ENCODE measurements around the gene RRAGC. TPM values are rescaled to one million over a fixed set of nuclear protein-coding genes. Genes with fewer than 3 reads are reported as not detected.

The RRAGC gene
- total RNA-seq, 5 donors from 2014 or later (not counting 1 experiment from before 2014, with no cell fraction given): 14.8 to 22.1 (median 18.8) TPM

DNA sequence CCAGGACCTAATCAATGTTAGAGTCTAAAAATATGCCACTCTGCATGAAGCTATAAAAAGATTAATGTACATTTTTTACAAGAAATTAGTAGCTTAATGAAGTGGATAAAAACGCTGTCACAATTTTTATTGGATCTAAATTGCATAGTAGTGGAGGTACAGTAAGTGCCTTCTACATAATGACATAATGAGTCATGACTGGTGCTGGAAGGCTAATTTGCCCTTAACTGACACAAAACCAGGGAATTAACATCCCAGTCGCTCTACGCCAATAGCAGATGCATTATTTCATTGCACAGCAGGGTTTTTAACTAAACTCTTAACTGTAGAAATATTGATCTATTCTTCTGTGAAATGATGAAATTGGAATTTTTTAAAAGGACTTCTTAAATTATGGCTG, 33.3 kb downstream of the RRAGC start:
- Histone ChIP-seq H3K4me3 (ENCODE audit: control insufficient read depth in 1 of 2, extremely low read depth in 1 of 2, low read length in 1 of 2) (no peak overlapping the region), H3K9me3 (no peaks in the 10 kb centered on the region), H3K27me3 (replicated peaks in 1 of 2; ENCODE audit: control insufficient read depth in 2 of 2, extremely low read depth in 1 of 2, insufficient read depth in 2 of 2, low read length in 1 of 2) (peaks cover 0 to 31% of the 10 kb centered on the region in 2 experiments), H3K27ac (ENCODE audit: low read length) (no peak overlapping the region), H3K36me3 (ENCODE audit: control insufficient read depth in 2 of 2, extremely low read depth in 1 of 2, insufficient read depth in 1 of 2, low read length in 1 of 2) (no peaks in the 10 kb centered on the region), H3K4me1 (ENCODE audit: control insufficient read depth in 1 of 2, extremely low read depth in 1 of 2, insufficient read depth in 2 of 2, low read length in 2 of 2) (no peaks in the 10 kb centered on the region)
- Mint-ChIP-seq H3K9me3 (no peaks in the 10 kb centered on the region), H3K4me1 (no peaks in the 10 kb centered on the region), H3K27ac (no peak overlapping the region), H3K27me3 (peaks cover 41 to 44% of the 10 kb centered on the region in 2 donors), H3K36me3 (no peaks in the 10 kb centered on the region), H3K4me3 (no peak overlapping the region)
- POLR2A ChIA-PET: no interaction called here
- WGBS (ENCODE audit: insufficient coverage): no CpG with 5 or more reads among the region's 3 CpGs
- no peak for DNase-seq
- ATAC-seq (replicated peaks in 1 of 4): no peak
- CTCF ChIA-PET: interaction anchor here in 1 of 2 donors (0.5 kb wide), 1 partner anchor 836 kb away, joined by 3 read pairs; no protein-coding TSS in a partner anchor

DNA sequence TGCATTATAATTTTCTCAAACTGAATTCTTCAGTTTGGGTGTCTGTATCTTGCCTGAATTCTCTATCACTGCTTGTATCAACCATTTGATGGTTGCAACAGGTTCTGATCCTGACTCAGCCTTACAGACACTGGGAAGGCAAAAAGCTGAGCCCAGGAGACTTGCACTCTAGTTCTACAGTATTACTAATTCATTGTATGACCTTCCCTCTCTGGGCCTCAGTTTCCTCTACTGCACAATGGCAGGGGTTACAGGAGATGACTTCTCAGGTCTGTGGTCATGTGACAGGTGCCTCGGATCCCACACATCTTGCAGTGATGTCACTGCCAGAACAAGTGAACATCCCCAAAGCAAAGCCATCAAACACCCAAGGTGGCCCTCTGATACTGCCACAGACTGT, 38.7 kb downstream of the RRAGC start:
- DNase-seq: no peak
- peaks cover 0 to 17% (median 16%) of the 10 kb centered on the region in 3 donors for H3K4me1 Mint-ChIP-seq
- no peak for ATAC-seq (replicated peaks in 1 of 4)
- Histone ChIP-seq H3K36me3 (ENCODE audit: control insufficient read depth in 2 of 2, extremely low read depth in 1 of 2, insufficient read depth in 1 of 2, low read length in 1 of 2) (no peaks in the 10 kb centered on the region), H3K27me3 (replicated peaks in 1 of 2; ENCODE audit: control insufficient read depth in 2 of 2, extremely low read depth in 1 of 2, insufficient read depth in 2 of 2, low read length in 1 of 2) (peaks cover 4 to 64% of the 10 kb centered on the region in 2 experiments), H3K4me3 (ENCODE audit: control insufficient read depth in 1 of 2, extremely low read depth in 1 of 2, low read length in 1 of 2) (no peak overlapping the region), H3K27ac (ENCODE audit: low read length) (no peak overlapping the region), H3K9me3 (no peaks in the 10 kb centered on the region), H3K4me1 (ENCODE audit: control insufficient read depth in 1 of 2, extremely low read depth in 1 of 2, insufficient read depth in 2 of 2, low read length in 2 of 2) (peaks cover 0 to 22% of the 10 kb centered on the region in 2 experiments)
- peaks cover 52 to 60% of the 10 kb centered on the region in 2 donors for H3K27me3 Mint-ChIP-seq
- ChIA-PET CTCF (interaction anchor here in 1 of 2 donors (0.6 kb wide), 1 partner anchor 74 kb away, joined by 3 read pairs; no protein-coding TSS in a partner anchor), POLR2A (no interaction called here)
- H3K36me3 Mint-ChIP-seq: no peaks in the 10 kb centered on the region
- no peaks in the 10 kb centered on the region for H3K9me3 Mint-ChIP-seq
- 29% methylated on average over 1 of the region's 1 CpG for WGBS (ENCODE audit: insufficient coverage)
- no peak overlapping the region for H3K4me3 Mint-ChIP-seq
- no peak overlapping the region for H3K27ac Mint-ChIP-seq

DNA sequence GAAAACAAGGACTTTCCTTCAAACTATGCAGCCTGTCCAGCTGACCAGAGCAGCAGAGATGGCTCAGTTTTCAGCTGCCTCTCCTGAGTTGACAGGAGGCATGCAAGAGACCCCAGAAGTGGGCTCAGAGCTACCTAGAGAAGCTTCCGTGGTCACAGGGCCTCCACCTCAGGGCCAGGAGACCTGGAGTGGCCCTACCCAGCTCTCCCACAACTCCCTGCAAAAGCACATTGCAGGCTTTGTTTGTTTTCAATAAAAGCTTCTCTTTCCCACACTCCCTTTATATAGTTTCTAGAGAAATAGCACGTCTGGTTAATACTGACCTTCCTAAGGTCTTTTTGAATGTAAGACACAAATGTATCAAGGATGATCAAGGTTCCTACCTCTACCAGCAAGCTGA, 40.1 kb downstream of the RRAGC start:
- Histone ChIP-seq H3K9me3 (no peaks in the 10 kb centered on the region), H3K27ac (ENCODE audit: low read length) (no peak overlapping the region), H3K4me1 (ENCODE audit: control insufficient read depth in 1 of 2, extremely low read depth in 1 of 2, insufficient read depth in 2 of 2, low read length in 2 of 2) (peaks cover 0 to 23% of the 10 kb centered on the region in 2 experiments), H3K27me3 (replicated peaks in 1 of 2; ENCODE audit: control insufficient read depth in 2 of 2, extremely low read depth in 1 of 2, insufficient read depth in 2 of 2, low read length in 1 of 2) (peaks cover 6 to 62% of the 10 kb centered on the region in 2 experiments), H3K36me3 (ENCODE audit: control insufficient read depth in 2 of 2, extremely low read depth in 1 of 2, insufficient read depth in 1 of 2, low read length in 1 of 2) (no peaks in the 10 kb centered on the region), H3K4me3 (ENCODE audit: control insufficient read depth in 1 of 2, extremely low read depth in 1 of 2, low read length in 1 of 2) (no peak overlapping the region)
- no peak for ATAC-seq (replicated peaks in 1 of 4)
- peaks cover 0 to 22% (median 20%) of the 10 kb centered on the region in 3 donors for H3K4me1 Mint-ChIP-seq
- WGBS (ENCODE audit: insufficient coverage): 86% methylated on average over 1 of the region's 2 CpGs
- H3K27ac Mint-ChIP-seq: no peak overlapping the region
- CTCF ChIA-PET: no interaction called here
- H3K36me3 Mint-ChIP-seq: no peaks in the 10 kb centered on the region
- H3K4me3 Mint-ChIP-seq: peak overlapping the region in 1 of 3 donors; percentile 46
- H3K9me3 Mint-ChIP-seq: no peaks in the 10 kb centered on the region
- POLR2A ChIA-PET: interaction anchor here in 1 of 2 donors (0.6 kb wide), 1 partner anchor 1364 kb away, joined by 4 read pairs; no protein-coding TSS in a partner anchor
- DNase-seq: no peak
- H3K27me3 Mint-ChIP-seq: peaks cover 56 to 61% of the 10 kb centered on the region in 2 donors

DNA sequence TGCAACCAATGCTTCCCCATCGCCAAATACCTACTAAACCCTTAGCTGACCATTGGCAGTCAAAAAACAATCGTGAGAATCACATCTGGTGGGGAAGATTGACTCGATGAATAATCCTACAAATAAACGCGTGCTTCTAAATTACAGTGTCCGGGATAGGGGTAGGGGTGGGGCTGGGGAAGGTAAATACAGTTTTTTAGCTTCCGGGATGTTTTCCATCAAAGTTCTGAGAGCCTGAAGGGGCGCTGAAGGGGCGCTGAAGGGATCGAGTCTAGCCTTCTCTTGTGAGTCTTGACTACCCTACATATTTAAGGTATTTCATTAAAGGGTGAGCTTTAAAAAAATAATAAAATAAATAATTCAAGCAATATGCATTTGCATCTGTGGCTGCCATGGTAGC, 40.5 kb downstream of the RRAGC start:
- Histone ChIP-seq H3K27ac (ENCODE audit: low read length) (no peak overlapping the region), H3K27me3 (replicated peaks in 1 of 2; ENCODE audit: control insufficient read depth in 2 of 2, extremely low read depth in 1 of 2, insufficient read depth in 2 of 2, low read length in 1 of 2) (peaks cover 7 to 62% of the 10 kb centered on the region in 2 experiments), H3K4me3 (ENCODE audit: control insufficient read depth in 1 of 2, extremely low read depth in 1 of 2, low read length in 1 of 2) (no peak overlapping the region), H3K4me1 (ENCODE audit: control insufficient read depth in 1 of 2, extremely low read depth in 1 of 2, insufficient read depth in 2 of 2, low read length in 2 of 2) (peaks cover 0 to 23% of the 10 kb centered on the region in 2 experiments), H3K36me3 (ENCODE audit: control insufficient read depth in 2 of 2, extremely low read depth in 1 of 2, insufficient read depth in 1 of 2, low read length in 1 of 2) (no peaks in the 10 kb centered on the region), H3K9me3 (no peaks in the 10 kb centered on the region)
- DNase-seq (no peak), ATAC-seq (replicated peaks in 1 of 4) (no peak)
- peak overlapping the region in 1 of 3 donors; percentile 46 for H3K4me3 Mint-ChIP-seq
- peaks cover 0 to 22% (median 20%) of the 10 kb centered on the region in 3 donors for H3K4me1 Mint-ChIP-seq
- no peak overlapping the region for H3K27ac Mint-ChIP-seq
- ChIA-PET POLR2A (interaction anchor here in 1 of 2 donors (0.6 kb wide), 1 partner anchor 1016 kb away, joined by 3 read pairs; no protein-coding TSS in a partner anchor), CTCF (no interaction called here)
- H3K9me3 Mint-ChIP-seq: no peaks in the 10 kb centered on the region
- H3K27me3 Mint-ChIP-seq: peaks cover 57 to 63% of the 10 kb centered on the region in 2 donors
- 20% methylated on average over 3 of the region's 10 CpGs for WGBS (ENCODE audit: insufficient coverage)
- no peaks in the 10 kb centered on the region for H3K36me3 Mint-ChIP-seq

DNA sequence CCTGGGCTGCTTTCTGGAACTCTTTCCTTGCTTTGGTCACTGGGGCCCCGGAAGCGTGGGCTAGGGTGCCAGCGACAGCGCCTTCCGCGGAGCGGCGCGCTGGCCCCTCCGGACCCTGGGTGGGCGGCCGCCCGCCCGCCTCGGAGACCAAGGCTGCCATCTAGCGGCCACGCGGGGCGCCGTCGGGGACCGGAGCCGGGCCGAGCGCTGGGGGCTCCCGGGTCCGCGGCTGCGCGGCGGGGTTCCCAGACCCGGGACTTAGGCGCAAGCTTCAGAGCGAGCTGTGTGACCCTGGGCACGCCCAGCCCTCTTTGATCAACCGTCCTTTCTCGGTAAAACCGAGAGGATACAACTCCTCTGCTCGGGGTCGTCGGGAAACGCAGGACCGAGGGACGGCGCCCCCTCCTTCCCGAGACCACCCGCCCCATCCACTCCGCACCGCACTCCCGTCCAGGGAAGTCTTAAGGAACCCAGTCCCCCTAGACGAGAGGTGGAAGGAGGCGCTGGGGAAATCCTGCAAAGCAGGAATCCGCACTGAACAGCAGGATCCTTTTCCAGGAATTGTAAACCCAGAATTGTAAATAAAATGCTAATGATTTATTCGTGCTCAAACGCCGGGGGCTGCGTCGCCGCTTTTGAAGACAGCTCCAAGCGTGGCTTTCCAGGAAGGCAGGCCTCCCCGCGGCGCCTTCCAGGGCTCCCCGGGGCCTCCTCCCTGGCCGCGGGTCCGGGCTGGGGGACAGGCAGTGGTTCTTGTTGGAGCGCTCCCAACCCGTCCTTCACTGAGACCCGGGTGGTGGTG, 41.2 kb downstream of the RRAGC start:
- no peaks in the 10 kb centered on the region for H3K36me3 Mint-ChIP-seq
- Histone ChIP-seq H3K27me3 (replicated peaks in 1 of 2; ENCODE audit: control insufficient read depth in 2 of 2, extremely low read depth in 1 of 2, insufficient read depth in 2 of 2, low read length in 1 of 2) (peaks cover 8 to 66% of the 10 kb centered on the region in 2 experiments), H3K36me3 (ENCODE audit: control insufficient read depth in 2 of 2, extremely low read depth in 1 of 2, insufficient read depth in 1 of 2, low read length in 1 of 2) (no peaks in the 10 kb centered on the region), H3K4me3 (ENCODE audit: control insufficient read depth in 1 of 2, extremely low read depth in 1 of 2, low read length in 1 of 2) (peak overlapping the region; percentile 7 to 36), H3K27ac (ENCODE audit: low read length) (no peak overlapping the region), H3K4me1 (ENCODE audit: control insufficient read depth in 1 of 2, extremely low read depth in 1 of 2, insufficient read depth in 2 of 2, low read length in 2 of 2) (peaks cover 0 to 23% of the 10 kb centered on the region in 2 experiments), H3K9me3 (no peaks in the 10 kb centered on the region)
- H3K27ac Mint-ChIP-seq: no peak overlapping the region
- H3K4me3 Mint-ChIP-seq: peak overlapping the region in 1 of 3 donors; percentile 46
- DNase-seq (peak in 29 of 35 experiments; percentile 6 to 57 (median 27)), ATAC-seq (replicated peaks in 1 of 4) (peak; percentile 58 to 73 (median 61))
- WGBS (ENCODE audit: insufficient coverage): 2% methylated on average over 59 of the region's 70 CpGs
- H3K4me1 Mint-ChIP-seq: peaks cover 0 to 22% (median 20%) of the 10 kb centered on the region in 3 donors
- ChIA-PET POLR2A (interaction anchor here in 1 of 2 donors (0.6 kb wide), 1 partner anchor 1015 kb away, joined by 3 read pairs; no protein-coding TSS in a partner anchor), CTCF (interaction anchor here in 1 of 2 donors (0.6 kb wide), 1 partner anchor 764 kb away, joined by 6 read pairs; no protein-coding TSS in a partner anchor)
- no peaks in the 10 kb centered on the region for H3K9me3 Mint-ChIP-seq
- peaks cover 58 to 69% of the 10 kb centered on the region in 2 donors for H3K27me3 Mint-ChIP-seq

Data from T-cell (primary cell).